HepG2 (cell line): ENCODE data around the gene LYST. TPM values are rescaled to one million over a fixed set of nuclear protein-coding genes. Genes with fewer than 3 reads are reported as not detected.

Experiments used
- ERF ChIP-seq: IDR thresholded peaks from 2 replicates; pipeline ENCODE4 v1.6.1; 2018; ENCODE audit warnings: missing biosample characterization, missing genetic modification reagents
- GMEB1 ChIP-seq: sonication (generic); formaldehyde crosslinking; IDR thresholded peaks from 2 replicates; pipeline ENCODE4 v1.5.1; 2020; ENCODE audit warnings: missing genetic modification reagents, mild to moderate bottlenecking, borderline replicate concordance
- HOXA9 ChIP-seq: sonication (generic); formaldehyde crosslinking; IDR thresholded peaks from 2 replicates; pipeline ENCODE4 v1.8.1; 2022; ENCODE audit warnings: missing genetic modification reagents, mild to moderate bottlenecking, moderate library complexity, borderline replicate concordance
- MTA1 ChIP-seq: sonication (generic); formaldehyde crosslinking; IDR thresholded peaks from 2 replicates; pipeline ENCODE4 v1.4.0; 2020; ENCODE audit warnings: missing genetic modification reagents, mild to moderate bottlenecking, borderline replicate concordance
- MXI1 ChIP-seq: IDR thresholded peaks from 3 replicates; pipeline ENCODE4 v1.6.1; 2012; ENCODE audit warnings: low read depth, low read length, inconsistent platforms, borderline replicate concordance
- REST ChIP-seq, 2 experiments: IDR thresholded peaks; 2 replicates each; pipeline ENCODE4 v1.6.1; 2011 to 2012; ENCODE audit warnings: low read length in 2 of 2, borderline replicate concordance in 1 of 2, low read depth in 1 of 2, mild to moderate bottlenecking in 1 of 2, moderate library complexity in 1 of 2
- RFXANK ChIP-seq: IDR thresholded peaks from 2 replicates; pipeline ENCODE4 v1.6.1; 2016
- SAFB2 ChIP-seq: sonication (generic); formaldehyde crosslinking; IDR thresholded peaks from 2 replicates; pipeline ENCODE4 v1.5.1; 2020; ENCODE audit warnings: missing genetic modification reagents, low read depth, mild to moderate bottlenecking, borderline replicate concordance
- SMAD3 ChIP-seq: sonication (generic); formaldehyde crosslinking; IDR thresholded peaks from 2 replicates; pipeline ENCODE4 v1.4.0; 2020; ENCODE audit warnings: missing genetic modification reagents
- TP53 ChIP-seq: sonication (generic); formaldehyde crosslinking; conservative IDR thresholded peaks from 2 replicates; pipeline ENCODE4 v1.4.0; 2020; ENCODE audit warnings: missing genetic modification reagents
- ZNF30 ChIP-seq: sonication (generic); formaldehyde crosslinking; IDR thresholded peaks from 2 replicates; pipeline ENCODE4 v1.5.0; 2020; ENCODE audit warnings: mild to moderate bottlenecking, missing genetic modification reagents
- ZNF562 ChIP-seq: sonication (generic); formaldehyde crosslinking; IDR thresholded peaks from 2 replicates; pipeline ENCODE4 v1.8.0; 2022; ENCODE audit warnings: missing genetic modification reagents, borderline replicate concordance
- ZNF670 ChIP-seq: sonication (generic); formaldehyde crosslinking; IDR thresholded peaks from 2 replicates; pipeline ENCODE4 v1.8.0; 2022; ENCODE audit warnings: mild to moderate bottlenecking, missing genetic modification reagents, borderline replicate concordance
- ZSCAN20 ChIP-seq: sonication (generic); formaldehyde crosslinking; IDR thresholded peaks from 2 replicates; pipeline ENCODE4 v1.4.0; 2020; ENCODE audit warnings: missing genetic modification reagents, mild to moderate bottlenecking, borderline replicate concordance
- ZSCAN9 ChIP-seq: IDR thresholded peaks from 2 replicates; pipeline ENCODE4 v1.6.1; 2016; ENCODE audit warnings: borderline replicate concordance
- polyA plus RNA-seq, 8 experiments: library from polyadenylated mRNA; depleted of rRNA in 3 of 8; stranded (reverse) in 7 of 8; unstranded in 1 of 8; fragments of >200 nt; fragmentation: Illumina TruSeq in 4 of 8; extraction: Trizol in 4 of 8; gene quantifications; 2 replicates each; pipeline versions ENCODE4 v1.2.1 to v1.2.3, GENCODE V29; 2011 to 2016; ENCODE audit warnings: low read depth in 4 of 8, missing spikeins in 1 of 8, mixed read lengths in 1 of 8; ENCODE audit not compliant: insufficient read depth in 1 of 8
- total RNA-seq, 5 experiments: library from RNA; depleted of rRNA; stranded (reverse); fragments of >200 nt; fragmentation: Illumina TruSeq; extraction: Trizol; gene quantifications; 2 replicates each; pipeline ENCODE4 v1.2.3, GENCODE V29; 2016; ENCODE audit warnings: low read depth in 1 of 5
- TF ChIP-seq, protein P1 (sequence below): sonication (generic); formaldehyde crosslinking; IDR thresholded peaks from 2 replicates; pipeline ENCODE4 v1.5.0; 2020; ENCODE audit warnings: missing genetic modification reagents
- TF ChIP-seq, protein P2 (sequence below): sonication (generic); formaldehyde crosslinking; IDR thresholded peaks from 2 replicates; pipeline ENCODE4 v1.5.0; 2020; ENCODE audit warnings: mild to moderate bottlenecking, missing genetic modification reagents
- TF ChIP-seq, protein P3 (sequence below): sonication (generic); formaldehyde crosslinking; IDR thresholded peaks from 2 replicates; pipeline ENCODE4 v1.4.0; 2020; ENCODE audit warnings: mild to moderate bottlenecking, missing genetic modification reagents

Gene LYST
- total and polyA plus RNA-seq, 2 of the 13 experiments (the other 11 are each of a cell fraction or from before 2014, with no cell fraction given), result 0.91 to 2.5 TPM

- TF ChIP-seq, protein P1, sequence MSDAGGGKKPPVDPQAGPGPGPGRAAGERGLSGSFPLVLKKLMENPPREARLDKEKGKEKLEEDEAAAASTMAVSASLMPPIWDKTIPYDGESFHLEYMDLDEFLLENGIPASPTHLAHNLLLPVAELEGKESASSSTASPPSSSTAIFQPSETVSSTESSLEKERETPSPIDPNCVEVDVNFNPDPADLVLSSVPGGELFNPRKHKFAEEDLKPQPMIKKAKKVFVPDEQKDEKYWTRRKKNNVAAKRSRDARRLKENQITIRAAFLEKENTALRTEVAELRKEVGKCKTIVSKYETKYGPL (CRISPR knock-in tag), result no peak
- no peak for TF ChIP-seq SAFB2 (CRISPR knock-in tag)
- TF ChIP-seq ZNF562 (CRISPR knock-in tag), result no peak
- peak; percentile 36; the same call in 1 of the 2 replicates for TF ChIP-seq GMEB1 (CRISPR knock-in tag)
- TF ChIP-seq, protein P2, sequence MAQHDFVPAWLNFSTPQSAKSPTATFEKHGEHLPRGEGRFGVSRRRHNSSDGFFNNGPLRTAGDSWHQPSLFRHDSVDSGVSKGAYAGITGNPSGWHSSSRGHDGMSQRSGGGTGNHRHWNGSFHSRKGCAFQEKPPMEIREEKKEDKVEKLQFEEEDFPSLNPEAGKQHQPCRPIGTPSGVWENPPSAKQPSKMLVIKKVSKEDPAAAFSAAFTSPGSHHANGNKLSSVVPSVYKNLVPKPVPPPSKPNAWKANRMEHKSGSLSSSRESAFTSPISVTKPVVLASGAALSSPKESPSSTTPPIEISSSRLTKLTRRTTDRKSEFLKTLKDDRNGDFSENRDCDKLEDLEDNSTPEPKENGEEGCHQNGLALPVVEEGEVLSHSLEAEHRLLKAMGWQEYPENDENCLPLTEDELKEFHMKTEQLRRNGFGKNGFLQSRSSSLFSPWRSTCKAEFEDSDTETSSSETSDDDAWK (CRISPR knock-in tag), result no peak
- peak; percentile 92 for TF ChIP-seq ERF (CRISPR knock-in tag)
- peak; percentile 96; the same call in 1 of the 2 replicates for TF ChIP-seq SMAD3 (CRISPR knock-in tag)
- TF ChIP-seq HOXA9 (CRISPR knock-in tag), result 0 out of 2 replicates have a peak, but pooled peaks have one; percentile 59
- TF ChIP-seq RFXANK (CRISPR knock-in tag), result no peak
- TF ChIP-seq MTA1, result peak; percentile 80
- TF ChIP-seq ZSCAN9 (CRISPR knock-in tag), result peak; percentile 82
- 0 out of 2 replicates have a peak, but pooled peaks have one; percentile 54 for TF ChIP-seq TP53 (CRISPR knock-in tag)
- no peak for TF ChIP-seq ZNF30 (CRISPR knock-in tag)
- TF ChIP-seq, protein P3, sequence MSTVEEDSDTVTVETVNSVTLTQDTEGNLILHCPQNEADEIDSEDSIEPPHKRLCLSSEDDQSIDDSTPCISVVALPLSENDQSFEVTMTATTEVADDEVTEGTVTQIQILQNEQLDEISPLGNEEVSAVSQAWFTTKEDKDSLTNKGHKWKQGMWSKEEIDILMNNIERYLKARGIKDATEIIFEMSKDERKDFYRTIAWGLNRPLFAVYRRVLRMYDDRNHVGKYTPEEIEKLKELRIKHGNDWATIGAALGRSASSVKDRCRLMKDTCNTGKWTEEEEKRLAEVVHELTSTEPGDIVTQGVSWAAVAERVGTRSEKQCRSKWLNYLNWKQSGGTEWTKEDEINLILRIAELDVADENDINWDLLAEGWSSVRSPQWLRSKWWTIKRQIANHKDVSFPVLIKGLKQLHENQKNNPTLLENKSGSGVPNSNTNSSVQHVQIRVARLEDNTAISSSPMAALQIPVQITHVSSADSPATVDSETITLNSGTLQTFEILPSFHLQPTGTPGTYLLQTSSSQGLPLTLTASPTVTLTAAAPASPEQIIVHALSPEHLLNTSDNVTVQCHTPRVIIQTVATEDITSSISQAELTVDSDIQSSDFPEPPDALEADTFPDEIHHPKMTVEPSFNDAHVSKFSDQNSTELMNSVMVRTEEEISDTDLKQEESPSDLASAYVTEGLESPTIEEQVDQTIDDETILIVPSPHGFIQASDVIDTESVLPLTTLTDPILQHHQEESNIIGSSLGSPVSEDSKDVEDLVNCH (CRISPR knock-in tag), result no peak
- no peak; the same call in 1 of the 2 replicates for TF ChIP-seq ZSCAN20 (CRISPR knock-in tag)
- TF ChIP-seq MXI1, result peak; percentile 95; the same call in 2 of the 3 replicates
- no peak; the same call in 1 of the 2 replicates for TF ChIP-seq ZNF670
- peak in 1 of 2 experiments; percentile 72; a peak in 2 of 4 replicates for TF ChIP-seq REST (IDR thresholded peaks at IDR 0.05; ENCODE audit: borderline replicate concordance in 1 of 2, low read depth in 1 of 2, low read length in 2 of 2)
These were observed 216.2 kb downstream of the LYST start (continued) for GRCh38 chr1:235650341-235651169.
